Fibroblast of lung (primary cell): ENCODE measurements around the gene ITGA5.

Source experiments
- EZH2 ChIP-seq: IDR thresholded peaks from 2 replicates; pipeline ENCODE4 v1.5.1; 2012; ENCODE audit warnings: low read length, control low read depth, mild to moderate bottlenecking; ENCODE audit errors: missing control alignments
- TF ChIP-seq, protein P1 (sequence below), 2 donors: IDR thresholded peaks in 1 of 2; conservative IDR thresholded peaks in 1 of 2; 1 replicate in 1 of 2; 2 replicates in 1 of 2; pipeline ENCODE4 v1.5.1; 2011 to 2012; ENCODE audit warnings: low read length in 2 of 2, control low read depth in 1 of 2, inconsistent platforms in 1 of 2, low read depth in 1 of 2, mild to moderate bottlenecking in 1 of 2

DNA sequence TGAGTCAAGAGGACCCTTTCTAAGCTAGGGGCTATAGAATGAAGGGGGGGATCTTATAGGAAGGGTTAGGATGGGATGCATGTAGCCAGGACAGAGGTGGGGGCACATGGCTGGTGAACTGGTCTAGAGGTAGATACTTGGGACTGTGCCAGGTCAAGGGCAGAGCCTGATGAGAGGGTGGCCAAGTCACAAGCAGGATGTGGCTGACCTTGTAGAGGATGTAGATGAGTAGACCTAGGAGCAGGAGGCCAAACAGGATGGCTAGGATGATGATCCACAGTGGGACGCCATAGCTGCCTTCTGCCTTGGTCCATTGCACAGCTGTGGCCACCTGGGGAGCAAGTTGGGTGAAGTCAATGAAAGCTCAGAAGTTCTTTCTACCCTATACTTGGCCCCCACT is 21.9 kb downstream of the ITGA5 start:
- TF ChIP-seq, protein P1, sequence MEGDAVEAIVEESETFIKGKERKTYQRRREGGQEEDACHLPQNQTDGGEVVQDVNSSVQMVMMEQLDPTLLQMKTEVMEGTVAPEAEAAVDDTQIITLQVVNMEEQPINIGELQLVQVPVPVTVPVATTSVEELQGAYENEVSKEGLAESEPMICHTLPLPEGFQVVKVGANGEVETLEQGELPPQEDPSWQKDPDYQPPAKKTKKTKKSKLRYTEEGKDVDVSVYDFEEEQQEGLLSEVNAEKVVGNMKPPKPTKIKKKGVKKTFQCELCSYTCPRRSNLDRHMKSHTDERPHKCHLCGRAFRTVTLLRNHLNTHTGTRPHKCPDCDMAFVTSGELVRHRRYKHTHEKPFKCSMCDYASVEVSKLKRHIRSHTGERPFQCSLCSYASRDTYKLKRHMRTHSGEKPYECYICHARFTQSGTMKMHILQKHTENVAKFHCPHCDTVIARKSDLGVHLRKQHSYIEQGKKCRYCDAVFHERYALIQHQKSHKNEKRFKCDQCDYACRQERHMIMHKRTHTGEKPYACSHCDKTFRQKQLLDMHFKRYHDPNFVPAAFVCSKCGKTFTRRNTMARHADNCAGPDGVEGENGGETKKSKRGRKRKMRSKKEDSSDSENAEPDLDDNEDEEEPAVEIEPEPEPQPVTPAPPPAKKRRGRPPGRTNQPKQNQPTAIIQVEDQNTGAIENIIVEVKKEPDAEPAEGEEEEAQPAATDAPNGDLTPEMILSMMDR (conservative IDR thresholded peaks at IDR 0.05 in 1 of 2, IDR thresholded peaks at IDR 0.05 in 1 of 2; ENCODE audit: low read depth in 1 of 2, low read length in 2 of 2), result no peak
- no peak for TF ChIP-seq EZH2
